GM10248 (cell line): ENCODE results near the gene FOXL2.

Experiments
- CTCF ChIA-PET: fragments of 300-600 bp; sonication (Branson Sonifier 250); formaldehyde crosslinking; extraction: SDS; loops from one replicate; lab custom pipeline; 2021; ENCODE audit warnings: antibody characterized with exemption; lab: Yijun Ruan, JAX
- POLR2A ChIA-PET: fragments of 350-650 bp; sonication (Branson Sonifier 250); formaldehyde crosslinking; extraction: SDS; loops from one replicate; lab custom pipeline; 2020; ENCODE audit warnings: antibody characterized with exemption; lab: Yijun Ruan, JAX
- DNase-seq: peaks from one replicate; pipeline ENCODE4 v3.0.0; 2012; ENCODE audit errors: extremely low spot score
- TF ChIP-seq, protein P1 (sequence below): IDR thresholded peaks from 2 replicates; pipeline ENCODE4 v1.5.1; 2012; ENCODE audit warnings: mild to moderate bottlenecking, low read depth; ENCODE audit errors: extremely low read depth, missing control alignments, control extremely low read depth

FOXL2 gene

DNA sequence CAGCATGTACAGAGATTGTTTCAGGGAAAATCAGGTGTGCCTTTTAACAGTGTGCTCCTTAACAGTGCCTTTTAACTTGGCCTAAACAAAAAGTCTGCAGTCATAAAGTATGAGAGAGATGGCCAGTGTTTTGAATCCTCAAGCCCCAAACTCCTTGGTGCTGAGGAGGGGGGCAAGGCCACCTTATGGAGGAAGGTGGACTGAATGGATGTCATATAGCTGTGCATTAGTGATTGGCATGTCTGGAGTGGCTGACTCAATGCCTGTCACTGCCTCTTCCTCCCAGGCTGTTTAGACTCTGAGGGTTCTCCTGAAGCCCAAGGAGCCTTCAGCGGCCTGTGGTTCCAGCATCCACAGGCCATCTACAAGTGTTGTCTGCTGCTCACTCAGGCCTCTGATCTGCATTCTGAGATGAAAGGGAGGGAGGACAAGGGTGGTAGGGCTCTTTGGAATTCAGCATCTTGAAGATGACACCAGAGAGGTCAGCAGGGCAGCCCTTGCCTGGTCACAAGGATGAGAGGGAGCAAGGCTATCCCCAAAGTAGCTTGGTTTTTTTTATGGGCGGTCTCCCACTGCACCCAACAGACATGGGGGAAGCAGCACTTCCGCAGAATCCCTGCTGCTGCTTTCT lies 1.5 kb upstream of the FOXL2 start:
- no peak for DNase-seq
- TF ChIP-seq, protein P1, sequence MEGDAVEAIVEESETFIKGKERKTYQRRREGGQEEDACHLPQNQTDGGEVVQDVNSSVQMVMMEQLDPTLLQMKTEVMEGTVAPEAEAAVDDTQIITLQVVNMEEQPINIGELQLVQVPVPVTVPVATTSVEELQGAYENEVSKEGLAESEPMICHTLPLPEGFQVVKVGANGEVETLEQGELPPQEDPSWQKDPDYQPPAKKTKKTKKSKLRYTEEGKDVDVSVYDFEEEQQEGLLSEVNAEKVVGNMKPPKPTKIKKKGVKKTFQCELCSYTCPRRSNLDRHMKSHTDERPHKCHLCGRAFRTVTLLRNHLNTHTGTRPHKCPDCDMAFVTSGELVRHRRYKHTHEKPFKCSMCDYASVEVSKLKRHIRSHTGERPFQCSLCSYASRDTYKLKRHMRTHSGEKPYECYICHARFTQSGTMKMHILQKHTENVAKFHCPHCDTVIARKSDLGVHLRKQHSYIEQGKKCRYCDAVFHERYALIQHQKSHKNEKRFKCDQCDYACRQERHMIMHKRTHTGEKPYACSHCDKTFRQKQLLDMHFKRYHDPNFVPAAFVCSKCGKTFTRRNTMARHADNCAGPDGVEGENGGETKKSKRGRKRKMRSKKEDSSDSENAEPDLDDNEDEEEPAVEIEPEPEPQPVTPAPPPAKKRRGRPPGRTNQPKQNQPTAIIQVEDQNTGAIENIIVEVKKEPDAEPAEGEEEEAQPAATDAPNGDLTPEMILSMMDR, result no peak
- ChIA-PET CTCF (interaction anchor here (3.2 kb wide), 1 partner anchor 12 kb away, joined by 16 read pairs; no protein-coding TSS in a partner anchor), POLR2A (no interaction called here)

DNA sequence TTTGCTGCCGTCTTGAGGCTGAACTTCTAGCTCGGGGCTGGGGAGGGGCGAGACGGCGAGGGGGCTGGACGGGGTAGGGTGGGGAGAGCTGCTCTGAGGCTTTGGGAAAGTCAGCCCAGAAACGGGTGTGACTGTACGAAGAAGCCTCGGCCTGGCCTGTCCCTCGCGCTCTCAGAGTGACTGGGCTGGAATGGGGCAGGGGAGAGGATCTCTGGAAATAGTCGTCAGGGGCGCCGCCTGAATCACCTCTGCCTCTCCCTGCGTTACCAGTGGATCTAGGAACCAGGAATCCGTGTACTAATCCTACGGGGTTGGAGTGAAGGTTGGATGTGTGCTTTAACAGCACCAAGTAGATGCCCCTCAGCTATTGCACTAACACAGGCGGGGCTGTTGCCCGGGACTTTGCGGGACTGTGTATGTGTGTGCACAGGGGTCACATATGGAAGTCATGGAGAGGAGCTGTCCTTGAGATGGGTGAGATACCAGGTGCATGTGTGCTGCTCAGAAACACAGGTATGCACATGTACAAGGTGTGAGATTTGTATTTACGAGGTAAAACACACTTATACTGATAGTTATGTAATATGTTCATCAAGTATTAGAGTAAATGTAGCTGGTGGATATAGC lies 671 bp upstream of the FOXL2 start:
- CTCF ChIA-PET, result interaction anchor here (1.4 to 3.2 kb wide), 2 partner anchors 11 to 17 kb away, joined by 3 to 16 read pairs; no protein-coding TSS in a partner anchor
- no peak for DNase-seq
- POLR2A ChIA-PET, result no interaction called here
- TF ChIP-seq, protein P1, result no peak

DNA sequence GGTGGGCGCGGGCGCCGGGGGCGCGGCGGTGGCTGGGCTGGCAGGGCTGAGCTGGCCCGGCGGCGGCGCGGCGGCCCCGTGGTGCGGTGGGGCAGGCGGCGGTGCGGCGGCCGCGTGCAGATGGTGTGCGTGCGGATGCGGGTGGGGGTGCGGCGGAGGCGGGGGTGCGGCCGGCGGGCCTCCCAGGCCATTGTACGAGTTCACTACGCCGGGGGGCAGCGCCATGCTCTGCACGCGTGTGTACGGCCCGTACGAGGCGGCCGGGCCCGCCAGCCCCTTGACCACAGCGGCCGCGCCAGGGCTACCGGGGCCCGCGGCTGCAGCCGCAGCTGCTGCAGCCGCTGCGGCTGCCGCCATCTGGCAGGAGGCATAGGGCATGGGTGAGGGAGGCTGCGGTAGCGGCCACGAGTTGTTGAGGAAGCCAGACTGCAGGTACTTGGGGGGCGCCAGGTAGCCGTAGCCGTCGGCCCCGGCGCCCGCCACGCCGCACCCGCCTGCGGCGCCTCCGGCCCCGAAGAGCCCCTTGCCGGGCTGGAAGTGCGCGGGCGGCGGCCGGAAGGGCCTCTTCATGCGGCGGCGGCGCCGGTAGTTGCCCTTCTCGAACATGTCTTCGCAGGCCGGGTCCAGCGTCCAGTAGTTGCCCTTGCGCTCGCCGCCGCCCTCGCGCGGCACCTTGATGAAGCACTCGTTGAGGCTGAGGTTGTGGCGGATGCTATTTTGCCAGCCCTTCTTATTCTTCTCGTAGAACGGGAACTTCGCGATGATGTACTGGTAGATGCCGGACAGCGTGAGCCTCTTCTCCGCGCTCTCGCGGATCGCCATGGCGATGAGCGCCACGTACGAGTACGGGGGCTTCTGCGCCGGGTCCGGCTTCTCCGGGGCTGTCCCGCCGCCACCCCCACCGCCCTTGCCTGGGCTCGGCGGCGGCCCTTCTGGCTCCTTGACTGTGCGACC lies 951 bp downstream of the FOXL2 start:
- no peak for DNase-seq
- TF ChIP-seq, protein P1, result peak; percentile 20
- CTCF ChIA-PET, result interaction anchor here (1.4 to 3.2 kb wide), 3 partner anchors 10 to 19 kb away, joined by 3 to 16 read pairs (median 6); no protein-coding TSS in a partner anchor
- POLR2A ChIA-PET, result no interaction called here

DNA sequence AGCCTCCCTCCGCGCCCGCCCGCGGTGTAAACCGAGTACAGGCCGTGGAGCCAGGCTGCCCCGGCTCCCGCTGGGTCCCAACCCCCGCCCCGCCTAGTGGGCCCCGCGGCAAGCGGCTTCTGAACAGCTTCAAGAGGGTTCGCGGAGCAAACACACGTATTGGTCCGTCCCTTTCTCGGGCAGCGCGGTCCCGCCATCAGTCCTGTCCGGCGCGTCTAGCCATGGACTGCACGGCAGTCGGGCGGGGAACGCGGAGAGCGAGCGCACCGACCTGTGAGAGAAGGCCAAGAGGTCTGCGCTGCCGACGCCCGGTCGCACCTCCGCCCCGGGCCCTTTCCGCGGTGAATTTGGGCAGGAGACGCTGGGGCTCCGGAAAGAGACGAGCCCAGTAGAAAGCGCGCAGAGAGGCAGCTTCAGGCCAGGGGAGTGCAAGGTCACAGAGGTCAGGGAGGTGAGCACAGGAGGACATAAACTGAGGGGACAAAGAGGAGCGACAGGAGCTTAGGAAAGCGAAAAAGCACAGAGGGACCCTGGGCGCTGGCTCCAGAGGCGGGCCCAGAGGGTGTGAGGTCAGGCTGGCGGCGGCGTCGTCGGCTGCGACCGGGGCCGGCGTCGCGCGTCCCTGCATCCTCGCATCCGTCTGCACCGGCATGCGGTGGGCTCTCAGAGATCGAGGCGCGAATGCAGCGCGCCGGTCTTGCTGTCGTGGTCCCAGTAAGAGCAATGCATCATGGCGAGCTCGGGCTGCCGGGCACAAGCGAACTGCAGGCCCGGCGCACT lies 1.8 kb downstream of the FOXL2 start:
- ChIA-PET POLR2A (no interaction called here), CTCF (interaction anchor here (0.8 to 1.7 kb wide), 2 partner anchors 9 to 15 kb away, joined by 3 to 6 read pairs; no protein-coding TSS in a partner anchor)
- TF ChIP-seq, protein P1, result no peak
- no peak for DNase-seq

DNA sequence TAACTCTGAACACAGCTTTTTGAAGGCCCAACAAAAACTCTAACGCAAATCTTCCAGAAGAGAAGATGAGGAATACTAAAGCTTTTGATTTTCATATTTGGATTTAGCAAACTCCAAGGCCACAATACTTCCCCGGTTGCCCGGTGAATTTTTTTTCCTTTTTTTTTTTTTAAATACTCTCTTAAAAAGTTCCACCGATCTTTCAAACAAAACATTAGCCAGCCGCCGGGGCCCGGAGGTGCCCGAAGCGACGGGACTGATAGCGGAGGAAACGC lies 2.3 kb downstream of the FOXL2 start:
- ChIA-PET CTCF (interaction anchor here (0.8 to 1.7 kb wide), 2 partner anchors 8 to 15 kb away, joined by 3 to 6 read pairs; no protein-coding TSS in a partner anchor), POLR2A (no interaction called here)
- DNase-seq, result no peak
- TF ChIP-seq, protein P1, result no peak
